Right lung (tissue), 5 donors: ENCODE data around the gene KRT82. TPM values are rescaled to one million over a fixed set of nuclear protein-coding genes. Genes with fewer than 3 reads are reported as not detected.
"Not testable (repeated sequence)": the region's sequence is repeated elsewhere in the genome, so short reads cannot be mapped to it uniquely, and the experiment has no call there.

ENCODE experiments used
- DNase-seq, 2 donors: peaks; one replicate each; pipeline ENCODE4 v3.0.0-alpha.2; 2013
- polyA plus RNA-seq, 5 donors: library from polyadenylated mRNA; unstranded; fragments of 120-200 nt; gene quantifications; one replicate each; pipeline versions ENCODE4 v1.2.1 to v1.2.3, GENCODE V29; 2013; ENCODE audit warnings: inconsistent platforms in 1 of 5, low replicate concordance in 1 of 5; ENCODE audit not compliant: insufficient read length in 5 of 5, insufficient read depth in 1 of 5

KRT82 gene
- polyA plus RNA-seq, 5 donors: not detected

- DNase-seq: no peak
Observed at GRCh38 chr12:52413202-52413601, 7.1 kb upstream of the KRT82 start.

- DNase-seq: no peak
Observed at GRCh38 chr12:52411815-52412214, 5.7 kb upstream of the KRT82 start.

GRCh38 chr12:52410589-52411248, 4.6 kb upstream of the KRT82 start:
- not testable (repeated sequence) for DNase-seq

DNA sequence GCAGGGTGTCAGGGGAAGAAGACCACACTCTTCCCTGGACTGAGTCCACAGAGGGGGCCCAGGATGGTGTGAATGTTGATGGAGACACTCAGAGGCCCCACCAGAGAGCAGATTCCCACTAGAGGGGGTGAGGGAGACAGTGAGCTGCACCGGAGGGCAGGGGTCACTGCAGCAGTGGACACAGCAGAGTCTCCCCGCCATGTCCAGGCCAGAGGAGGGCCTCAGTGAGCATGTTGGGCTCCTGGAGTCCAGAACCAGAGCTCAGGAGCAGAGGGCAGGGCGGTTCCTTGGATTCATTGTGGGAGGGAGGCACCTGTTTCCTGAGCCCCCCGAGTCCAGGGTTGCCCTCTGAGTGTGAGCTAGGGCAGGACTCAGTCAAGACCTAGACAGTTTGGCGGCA, 1.8 kb upstream of the KRT82 start:
- DNase-seq: no peak

DNA sequence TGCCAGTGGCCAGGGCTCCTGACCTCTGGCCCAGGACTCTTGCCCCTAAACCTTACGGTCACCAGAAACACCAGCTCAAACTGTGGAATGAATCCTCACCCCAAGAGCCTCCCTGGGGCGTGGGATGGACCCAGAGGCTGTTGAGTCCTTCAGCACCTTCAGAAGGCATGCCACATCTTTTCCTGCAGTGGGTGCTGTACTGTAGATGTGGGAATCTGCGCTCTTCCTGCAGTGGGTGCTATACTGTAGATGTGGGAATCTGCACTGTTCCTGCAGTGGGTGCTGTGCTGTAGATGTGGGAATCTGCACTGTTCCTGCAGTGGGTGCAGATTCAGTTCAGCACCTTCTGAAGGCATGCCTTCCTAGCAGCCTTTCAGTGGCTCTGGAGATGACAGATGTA, 1.2 kb downstream of the KRT82 start:
- DNase-seq: no peak

GRCh38 chr12:52403561-52403960, 2.6 kb downstream of the KRT82 start:
- DNase-seq: no peak

DNA sequence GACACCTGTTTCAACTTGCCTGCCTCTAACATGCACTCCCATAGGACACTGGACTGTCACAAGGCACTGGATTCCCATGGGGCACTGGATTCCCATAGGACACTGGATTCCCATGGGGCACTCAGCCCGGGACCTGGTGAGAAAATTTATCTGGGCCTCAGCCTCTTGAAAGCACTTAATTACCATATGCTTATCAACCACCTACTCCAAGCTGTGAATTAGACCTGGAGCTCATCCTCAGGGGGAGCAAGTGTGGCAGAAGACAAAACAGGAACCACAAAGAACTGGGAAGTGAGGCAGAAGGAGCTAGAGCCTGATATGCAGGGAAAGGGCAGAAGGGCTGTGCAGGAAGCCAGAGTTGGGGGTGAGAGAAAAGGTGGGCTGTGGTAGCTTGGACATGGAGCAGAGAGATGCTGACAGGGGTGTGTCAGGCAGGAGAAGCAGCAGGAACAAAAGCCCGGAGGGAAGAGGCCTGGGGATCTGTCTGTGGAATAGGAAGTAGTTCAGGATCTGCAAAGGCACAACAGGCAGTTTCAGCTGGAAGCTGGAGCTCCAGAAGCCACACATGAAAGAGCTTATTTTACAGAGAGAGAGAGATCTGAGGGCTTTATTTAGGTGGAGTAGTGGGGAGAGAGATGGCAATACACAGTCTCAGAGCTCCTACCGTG, 3.1 kb downstream of the KRT82 start:
- DNase-seq: no peak

DNA sequence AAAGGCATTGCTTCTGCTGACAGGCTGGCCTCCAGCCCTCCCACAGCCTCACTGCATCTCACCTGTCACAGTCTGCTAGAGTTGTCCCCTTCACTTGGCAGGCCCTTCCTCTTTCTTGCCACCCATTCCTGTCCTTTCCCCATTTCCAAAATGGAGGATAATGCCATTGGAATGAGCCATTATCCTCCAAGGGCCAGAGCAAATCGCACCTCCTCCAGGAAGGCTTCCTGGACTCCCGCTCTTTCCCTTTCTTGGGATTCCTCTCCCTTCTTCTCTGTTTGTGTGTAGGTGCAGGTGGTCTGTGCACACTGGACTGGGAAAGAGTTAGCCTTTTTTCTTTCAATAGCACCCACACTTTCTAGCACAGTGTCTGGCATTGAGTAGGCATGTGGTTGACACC, 3.8 kb downstream of the KRT82 start:
- no peak for DNase-seq

DNA sequence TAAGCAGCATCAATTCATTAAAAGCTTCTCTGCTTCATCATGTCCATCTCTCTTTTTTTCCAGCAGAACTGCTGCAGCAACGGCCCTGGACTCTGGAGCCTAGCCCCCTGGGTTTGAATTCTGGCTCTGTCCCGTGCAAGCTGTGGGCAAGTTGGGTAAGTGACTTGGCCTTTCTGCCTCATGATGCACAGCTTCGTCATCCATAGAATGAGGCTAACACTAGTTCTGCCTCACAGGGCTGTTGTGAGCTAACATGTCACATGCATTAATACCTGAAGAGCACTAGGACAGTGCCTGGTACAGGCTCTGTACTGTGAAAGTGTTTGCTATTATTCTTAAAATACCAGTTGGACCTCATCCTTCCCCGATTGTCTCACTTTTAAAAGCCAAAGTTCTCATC, 4.2 kb downstream of the KRT82 start:
- DNase-seq: no peak

DNA sequence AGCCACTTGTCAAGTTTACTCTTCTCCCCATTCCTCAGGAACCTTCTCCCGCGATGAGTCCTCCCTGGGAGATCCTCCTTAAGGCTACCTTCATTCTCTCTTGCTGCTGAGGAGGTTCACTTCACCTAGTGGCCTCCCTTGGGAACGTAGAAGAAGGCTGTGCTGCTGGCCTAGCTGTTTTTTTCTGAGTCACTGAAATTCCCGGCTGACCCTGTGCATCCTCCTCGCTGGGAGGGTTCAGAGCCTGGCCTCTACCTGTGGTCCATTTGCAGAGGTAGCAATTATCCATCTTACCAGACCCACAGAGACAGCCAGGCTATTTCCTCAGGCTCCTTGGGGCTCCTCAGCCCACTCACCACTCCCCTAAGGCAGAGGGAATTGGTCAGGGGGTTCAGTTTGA, 4.6 kb downstream of the KRT82 start:
- DNase-seq: no peak

- DNase-seq: no peak
Observed at GRCh38 chr12:52400906-52401305, 5.2 kb downstream of the KRT82 start.

DNA sequence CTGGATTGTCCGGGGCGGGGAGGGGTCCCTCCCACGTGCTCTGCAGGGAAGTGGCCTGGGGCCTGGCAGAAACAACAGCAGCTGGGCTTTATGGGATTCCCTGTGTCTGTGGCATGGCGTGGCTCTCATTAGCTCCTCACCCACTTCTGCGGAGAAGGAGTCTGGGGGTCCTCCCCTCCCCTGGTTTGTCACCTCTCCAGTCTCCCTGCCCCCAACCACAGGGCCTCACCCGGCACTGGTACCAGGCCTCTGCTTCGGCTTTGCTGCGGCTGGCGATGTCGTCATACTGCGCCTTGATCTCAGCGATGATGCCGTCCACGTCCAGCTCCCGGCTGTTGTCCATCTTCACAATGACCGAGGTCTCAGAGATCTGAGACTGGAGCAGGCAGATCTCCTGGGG, 6.4 kb downstream of the KRT82 start:
- no peak for DNase-seq

- DNase-seq: no peak
Observed at GRCh38 chr12:52398176-52398575, 8.0 kb downstream of the KRT82 start.

DNA sequence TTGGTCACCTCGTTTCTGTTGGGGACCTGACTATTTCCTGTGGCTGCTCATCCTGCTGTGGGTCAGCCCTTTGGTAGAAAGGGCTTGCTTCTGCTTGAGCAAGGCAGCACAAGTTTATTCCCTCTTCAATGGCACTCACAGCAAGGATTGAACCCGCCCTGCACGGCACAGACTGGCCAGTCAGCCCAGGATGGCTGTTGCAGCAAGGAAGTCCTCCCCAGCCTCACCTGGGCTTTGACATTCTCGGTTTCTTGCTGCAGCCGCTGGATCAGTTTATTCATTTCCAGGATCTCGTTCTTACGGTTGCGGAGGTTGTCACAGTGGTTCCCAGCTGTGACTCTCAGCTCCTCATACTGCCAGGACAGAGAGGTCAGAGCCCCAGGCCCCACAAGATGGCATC, 9.5 kb downstream of the KRT82 start:
- DNase-seq: no peak

DNA sequence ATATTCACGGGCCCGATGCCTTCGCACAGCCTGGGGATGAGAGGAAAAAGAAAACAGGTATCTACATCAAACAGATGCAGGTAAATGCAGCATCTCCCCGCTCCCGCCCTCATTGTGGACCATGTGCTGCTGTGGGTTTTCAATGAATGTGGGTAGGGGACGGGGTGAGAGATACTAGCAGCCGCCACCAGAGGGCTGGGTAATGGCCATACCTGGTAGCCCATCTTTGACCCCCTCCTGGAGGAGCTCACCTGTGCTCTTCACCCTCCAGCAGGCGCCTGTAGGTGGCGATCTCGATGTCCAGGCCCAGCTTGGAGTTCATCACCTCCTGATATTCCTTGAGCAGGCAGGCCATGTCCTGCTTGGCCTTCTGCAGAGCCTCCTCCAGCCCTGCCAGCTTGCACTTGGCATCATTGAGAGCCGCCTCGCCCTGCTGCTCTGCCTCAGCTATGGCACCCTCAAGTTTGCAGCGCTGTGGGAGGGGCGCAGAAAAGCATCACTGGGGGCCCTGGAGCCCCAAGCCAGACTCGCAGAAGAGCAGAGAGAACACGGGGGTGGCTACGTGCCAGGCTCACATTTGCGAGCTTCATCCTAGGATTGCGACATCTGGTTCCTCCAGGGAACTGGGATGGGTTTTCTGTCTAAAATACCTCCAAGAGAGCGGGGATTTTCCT, 10.2 kb downstream of the KRT82 start:
- no peak for DNase-seq

DNA sequence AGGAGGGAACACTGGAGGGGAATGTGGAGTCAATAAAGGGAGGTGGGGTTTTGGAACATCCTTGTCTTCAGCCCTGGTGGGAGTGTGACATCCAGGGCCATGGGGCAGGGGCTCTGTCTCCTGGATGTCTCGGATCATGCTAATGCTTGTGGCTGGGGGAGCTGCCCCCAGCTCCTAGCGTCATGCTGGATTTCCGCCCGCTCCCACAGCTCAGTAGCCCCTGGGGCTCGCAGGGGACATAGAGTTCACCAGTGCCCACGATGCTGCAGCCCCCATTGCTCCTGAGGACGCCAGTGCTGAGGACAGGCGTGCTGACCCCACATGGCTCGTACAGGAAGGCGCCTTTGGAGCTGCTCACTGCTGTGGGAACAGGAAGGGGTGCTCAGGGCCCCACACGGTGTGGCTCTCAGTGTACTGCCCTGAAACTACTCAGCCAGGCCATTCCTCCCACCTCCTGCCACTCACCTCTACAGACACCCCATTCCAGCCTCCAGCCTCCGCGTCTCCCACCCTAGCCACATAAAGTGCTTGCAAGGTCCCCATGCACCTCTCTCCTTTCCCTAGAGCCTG, 11.2 kb downstream of the KRT82 start:
- no peak for DNase-seq

DNA sequence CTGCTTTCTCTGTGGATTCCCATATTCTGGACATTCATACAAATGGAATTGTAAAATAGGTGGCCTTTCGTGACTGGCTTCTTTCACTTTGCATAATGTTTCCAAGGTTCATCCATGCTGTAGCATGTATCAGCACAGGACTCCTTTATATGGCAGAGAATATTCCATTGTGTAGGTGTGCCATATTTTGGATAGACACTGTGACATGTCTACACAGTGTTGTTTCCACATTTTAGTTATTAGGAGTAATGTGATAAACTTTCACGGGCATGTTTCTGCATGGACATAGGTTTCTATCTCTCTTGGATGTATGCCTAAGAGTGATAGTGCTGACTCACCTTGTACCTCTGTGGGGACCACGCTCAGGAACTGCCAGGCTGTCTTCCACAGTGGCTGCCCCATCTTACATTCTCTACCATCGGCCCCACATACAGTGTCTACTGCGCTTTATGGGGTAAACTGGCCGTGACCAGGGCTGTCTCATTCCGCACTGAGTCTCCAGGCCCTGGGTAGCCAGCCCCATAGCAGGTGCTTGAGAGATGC, 13.6 kb downstream of the KRT82 start:
- no peak for DNase-seq

GRCh38 chr12:52391618-52392002, 14.5 kb downstream of the KRT82 start:
- no peak for DNase-seq

GRCh38 chr12:52390739-52391617, 15.2 kb downstream of the KRT82 start:
- DNase-seq: no peak

- no peak for DNase-seq
Observed at GRCh38 chr12:52389313-52390207, 16.6 kb downstream of the KRT82 start.

GRCh38 chr12:52387859-52388258, 18.3 kb downstream of the KRT82 start:
- DNase-seq: no peak
